WI38 (cell line): ENCODE results near the gene STH.
A peak's percentile ranks its signal among the peaks of the same experiment; 100 is the strongest.

Experiments used
- H3K4me3 ChIP-seq: 2 replicates; pipeline ENCODE4 v1.5.1; 2011; ENCODE audit warnings: low read depth, mild to moderate bottlenecking, control low read depth, low read length
- TF ChIP-seq, protein P1 (sequence below): IDR thresholded peaks from 2 replicates; pipeline ENCODE4 v1.5.1; 2012; ENCODE audit warnings: low read depth, mild to moderate bottlenecking, control low read depth, low read length

The STH gene

DNA sequence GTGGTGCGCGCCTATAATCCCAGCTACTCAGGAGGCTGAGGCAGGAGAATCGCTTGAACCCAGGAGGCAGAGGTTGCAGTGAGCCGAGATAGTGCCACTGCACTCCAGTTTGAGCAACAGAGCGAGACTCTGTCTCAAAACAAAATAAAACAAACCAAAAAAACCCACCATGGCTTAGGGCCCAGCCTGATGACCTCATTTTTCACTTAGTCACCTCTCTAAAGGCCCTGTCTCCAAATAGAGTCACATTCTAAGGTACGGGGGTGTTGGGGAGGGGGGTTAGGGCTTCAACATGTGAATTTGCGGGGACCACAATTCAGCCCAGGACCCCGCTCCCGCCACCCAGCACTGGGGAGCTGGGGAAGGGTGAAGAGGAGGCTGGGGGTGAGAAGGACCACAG lies 1.4 kb upstream of the STH start:
- H3K4me3 ChIP-seq = no peak overlapping the region
- TF ChIP-seq, protein P1, sequence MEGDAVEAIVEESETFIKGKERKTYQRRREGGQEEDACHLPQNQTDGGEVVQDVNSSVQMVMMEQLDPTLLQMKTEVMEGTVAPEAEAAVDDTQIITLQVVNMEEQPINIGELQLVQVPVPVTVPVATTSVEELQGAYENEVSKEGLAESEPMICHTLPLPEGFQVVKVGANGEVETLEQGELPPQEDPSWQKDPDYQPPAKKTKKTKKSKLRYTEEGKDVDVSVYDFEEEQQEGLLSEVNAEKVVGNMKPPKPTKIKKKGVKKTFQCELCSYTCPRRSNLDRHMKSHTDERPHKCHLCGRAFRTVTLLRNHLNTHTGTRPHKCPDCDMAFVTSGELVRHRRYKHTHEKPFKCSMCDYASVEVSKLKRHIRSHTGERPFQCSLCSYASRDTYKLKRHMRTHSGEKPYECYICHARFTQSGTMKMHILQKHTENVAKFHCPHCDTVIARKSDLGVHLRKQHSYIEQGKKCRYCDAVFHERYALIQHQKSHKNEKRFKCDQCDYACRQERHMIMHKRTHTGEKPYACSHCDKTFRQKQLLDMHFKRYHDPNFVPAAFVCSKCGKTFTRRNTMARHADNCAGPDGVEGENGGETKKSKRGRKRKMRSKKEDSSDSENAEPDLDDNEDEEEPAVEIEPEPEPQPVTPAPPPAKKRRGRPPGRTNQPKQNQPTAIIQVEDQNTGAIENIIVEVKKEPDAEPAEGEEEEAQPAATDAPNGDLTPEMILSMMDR = no peak

DNA sequence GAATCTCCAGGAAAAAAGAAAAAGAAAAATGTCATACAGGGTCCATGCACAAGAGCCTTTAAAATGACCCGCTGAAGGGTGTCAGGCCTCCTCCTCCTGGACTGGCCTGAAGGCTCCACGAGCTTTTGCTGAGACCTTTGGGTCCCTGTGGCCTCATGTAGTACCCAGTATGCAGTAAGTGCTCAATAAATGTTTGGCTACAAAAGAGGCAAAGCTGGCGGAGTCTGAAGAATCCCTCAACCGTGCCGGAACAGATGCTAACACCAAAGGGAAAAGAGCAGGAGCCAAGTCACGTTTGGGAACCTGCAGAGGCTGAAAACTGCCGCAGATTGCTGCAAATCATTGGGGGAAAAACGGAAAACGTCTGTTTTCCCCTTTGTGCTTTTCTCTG lies 845 bp downstream of the STH start:
- TF ChIP-seq, protein P1 = no peak
- H3K4me3 ChIP-seq = no peak overlapping the region

DNA sequence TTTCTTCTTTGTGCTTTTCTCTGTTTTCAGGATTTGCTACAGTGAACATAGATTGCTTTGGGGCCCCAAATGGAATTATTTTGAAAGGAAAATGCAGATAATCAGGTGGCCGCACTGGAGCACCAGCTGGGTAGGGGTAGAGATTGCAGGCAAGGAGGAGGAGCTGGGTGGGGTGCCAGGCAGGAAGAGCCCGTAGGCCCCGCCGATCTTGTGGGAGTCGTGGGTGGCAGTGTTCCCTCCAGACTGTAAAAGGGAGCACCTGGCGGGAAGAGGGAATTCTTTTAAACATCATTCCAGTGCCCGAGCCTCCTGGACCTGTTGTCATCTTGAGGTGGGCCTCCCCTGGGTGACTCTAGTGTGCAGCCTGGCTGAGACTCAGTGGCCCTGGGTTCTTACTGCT lies 1.2 kb downstream of the STH start:
- no peak overlapping the region for H3K4me3 ChIP-seq
- TF ChIP-seq, protein P1 = no peak

DNA sequence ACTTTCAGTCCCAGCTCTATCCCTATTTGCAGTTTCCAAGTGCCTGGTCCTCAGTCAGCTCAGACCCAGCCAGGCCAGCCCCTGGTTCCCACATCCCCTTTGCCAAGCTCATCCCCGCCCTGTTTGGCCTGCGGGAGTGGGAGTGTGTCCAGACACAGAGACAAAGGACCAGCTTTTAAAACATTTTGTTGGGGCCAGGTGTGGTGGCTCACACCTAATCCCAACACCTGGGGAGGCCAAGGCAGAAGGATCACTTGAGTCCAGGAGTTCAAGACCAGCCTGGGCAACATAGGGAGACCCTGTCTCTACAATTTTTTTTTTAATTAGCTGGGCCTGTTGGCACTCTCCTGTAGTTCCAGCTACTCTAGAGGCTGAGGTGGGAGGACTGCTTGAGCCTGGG lies 1.7 kb downstream of the STH start:
- no peak overlapping the region for H3K4me3 ChIP-seq
- TF ChIP-seq, protein P1 = no peak

DNA sequence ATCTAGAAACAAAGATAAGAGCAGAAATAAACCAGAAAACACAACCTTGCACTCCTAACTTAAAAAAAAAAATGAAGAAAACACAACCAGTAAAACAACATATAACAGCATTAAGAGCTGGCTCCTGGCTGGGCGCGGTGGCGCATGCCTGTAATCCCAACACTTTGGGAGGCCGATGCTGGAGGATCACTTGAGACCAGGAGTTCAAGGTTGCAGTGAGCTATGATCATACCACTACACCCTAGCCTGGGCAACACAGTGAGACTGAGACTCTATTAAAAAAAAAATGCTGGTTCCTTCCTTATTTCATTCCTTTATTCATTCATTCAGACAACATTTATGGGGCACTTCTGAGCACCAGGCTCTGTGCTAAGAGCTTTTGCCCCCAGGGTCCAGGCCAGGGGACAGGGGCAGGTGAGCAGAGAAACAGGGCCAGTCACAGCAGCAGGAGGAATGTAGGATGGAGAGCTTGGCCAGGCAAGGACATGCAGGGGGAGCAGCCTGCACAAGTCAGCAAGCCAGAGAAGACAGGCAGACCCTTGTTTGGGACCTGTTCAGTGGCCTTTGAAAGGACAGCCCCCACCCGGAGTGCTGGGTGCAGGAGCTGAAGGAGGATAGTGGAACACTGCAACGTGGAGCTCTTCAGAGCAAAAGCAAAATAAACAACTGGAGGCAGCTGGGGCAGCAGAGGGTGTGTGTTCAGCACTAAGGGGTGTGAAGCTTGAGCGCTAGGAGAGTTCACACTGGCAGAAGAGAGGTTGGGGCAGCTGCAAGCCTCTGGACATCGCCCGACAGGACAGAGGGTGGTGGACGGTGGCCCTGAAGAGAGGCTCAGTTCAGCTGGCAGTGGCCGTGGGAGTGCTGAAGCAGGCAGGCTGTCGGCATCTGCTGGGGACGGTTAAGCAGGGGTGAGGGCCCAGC lies 2.6 kb downstream of the STH start:
- TF ChIP-seq, protein P1 = no peak
- no peak overlapping the region for H3K4me3 ChIP-seq

DNA sequence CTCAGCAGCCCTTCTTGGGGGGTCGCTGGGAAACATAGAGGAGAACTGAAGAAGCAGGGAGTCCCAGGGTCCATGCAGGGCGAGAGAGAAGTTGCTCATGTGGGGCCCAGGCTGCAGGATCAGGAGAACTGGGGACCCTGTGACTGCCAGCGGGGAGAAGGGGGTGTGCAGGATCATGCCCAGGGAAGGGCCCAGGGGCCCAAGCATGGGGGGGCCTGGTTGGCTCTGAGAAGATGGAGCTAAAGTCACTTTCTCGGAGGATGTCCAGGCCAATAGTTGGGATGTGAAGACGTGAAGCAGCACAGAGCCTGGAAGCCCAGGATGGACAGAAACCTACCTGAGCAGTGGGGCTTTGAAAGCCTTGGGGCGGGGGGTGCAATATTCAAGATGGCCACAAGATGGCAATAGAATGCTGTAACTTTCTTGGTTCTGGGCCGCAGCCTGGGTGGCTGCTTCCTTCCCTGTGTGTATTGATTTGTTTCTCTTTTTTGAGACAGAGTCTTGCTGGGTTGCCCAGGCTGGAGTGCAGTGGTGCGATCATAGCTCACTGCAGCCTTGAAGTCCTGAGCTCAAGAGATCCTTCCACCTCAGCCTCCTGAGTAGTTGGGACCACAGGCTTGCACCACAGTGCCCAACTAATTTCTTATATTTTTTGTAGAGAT lies 3.4 kb downstream of the STH start:
- no peak overlapping the region for H3K4me3 ChIP-seq
- TF ChIP-seq, protein P1 = peak; percentile 80

DNA sequence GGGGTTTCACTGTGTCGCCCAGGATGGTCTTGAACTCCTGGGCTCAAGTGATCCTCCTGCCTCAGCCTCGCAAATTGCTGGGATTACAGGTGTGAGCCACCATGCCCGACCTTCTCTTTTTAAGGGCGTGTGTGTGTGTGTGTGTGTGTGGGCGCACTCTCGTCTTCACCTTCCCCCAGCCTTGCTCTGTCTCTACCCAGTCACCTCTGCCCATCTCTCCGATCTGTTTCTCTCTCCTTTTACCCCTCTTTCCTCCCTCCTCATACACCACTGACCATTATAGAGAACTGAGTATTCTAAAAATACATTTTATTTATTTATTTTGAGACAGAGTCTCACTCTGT lies 3.9 kb downstream of the STH start:
- no peak overlapping the region for H3K4me3 ChIP-seq
- TF ChIP-seq, protein P1 = no peak
